GM12874 (cell line): ENCODE measurements around the gene PPP1R1A.
A peak's percentile ranks its signal among the peaks of the same experiment; 100 is the strongest.

Experiments used
- TF ChIP-seq, protein P1 (sequence below): IDR thresholded peaks from 2 replicates; pipeline ENCODE4 v1.5.1; 2011; ENCODE audit warnings: low read depth, mild to moderate bottlenecking, control low read depth, low read length, moderate library complexity; ENCODE audit not compliant: insufficient read depth

The PPP1R1A gene

DNA sequence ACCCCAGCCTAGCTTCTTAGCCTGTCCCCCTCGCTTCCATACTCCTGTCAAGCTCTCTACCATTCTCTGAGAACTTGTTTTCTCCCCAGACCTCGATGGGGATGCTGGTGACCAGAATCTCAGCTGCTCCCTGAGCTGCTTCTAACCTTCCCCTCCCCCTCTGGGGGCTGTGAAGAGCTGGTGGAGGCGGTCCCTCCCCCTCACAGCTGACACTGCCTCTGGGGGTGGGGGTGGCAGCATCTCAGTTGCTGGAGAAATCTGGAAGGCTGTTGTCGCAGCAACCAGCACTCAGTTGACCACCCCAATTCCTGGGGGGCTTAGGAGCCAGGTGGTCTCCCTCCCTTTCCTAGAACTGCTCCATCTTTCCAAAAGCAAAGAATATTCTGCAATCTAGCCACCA is 4.7 kb downstream of the PPP1R1A start:
- TF ChIP-seq, protein P1, sequence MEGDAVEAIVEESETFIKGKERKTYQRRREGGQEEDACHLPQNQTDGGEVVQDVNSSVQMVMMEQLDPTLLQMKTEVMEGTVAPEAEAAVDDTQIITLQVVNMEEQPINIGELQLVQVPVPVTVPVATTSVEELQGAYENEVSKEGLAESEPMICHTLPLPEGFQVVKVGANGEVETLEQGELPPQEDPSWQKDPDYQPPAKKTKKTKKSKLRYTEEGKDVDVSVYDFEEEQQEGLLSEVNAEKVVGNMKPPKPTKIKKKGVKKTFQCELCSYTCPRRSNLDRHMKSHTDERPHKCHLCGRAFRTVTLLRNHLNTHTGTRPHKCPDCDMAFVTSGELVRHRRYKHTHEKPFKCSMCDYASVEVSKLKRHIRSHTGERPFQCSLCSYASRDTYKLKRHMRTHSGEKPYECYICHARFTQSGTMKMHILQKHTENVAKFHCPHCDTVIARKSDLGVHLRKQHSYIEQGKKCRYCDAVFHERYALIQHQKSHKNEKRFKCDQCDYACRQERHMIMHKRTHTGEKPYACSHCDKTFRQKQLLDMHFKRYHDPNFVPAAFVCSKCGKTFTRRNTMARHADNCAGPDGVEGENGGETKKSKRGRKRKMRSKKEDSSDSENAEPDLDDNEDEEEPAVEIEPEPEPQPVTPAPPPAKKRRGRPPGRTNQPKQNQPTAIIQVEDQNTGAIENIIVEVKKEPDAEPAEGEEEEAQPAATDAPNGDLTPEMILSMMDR: no peak

DNA sequence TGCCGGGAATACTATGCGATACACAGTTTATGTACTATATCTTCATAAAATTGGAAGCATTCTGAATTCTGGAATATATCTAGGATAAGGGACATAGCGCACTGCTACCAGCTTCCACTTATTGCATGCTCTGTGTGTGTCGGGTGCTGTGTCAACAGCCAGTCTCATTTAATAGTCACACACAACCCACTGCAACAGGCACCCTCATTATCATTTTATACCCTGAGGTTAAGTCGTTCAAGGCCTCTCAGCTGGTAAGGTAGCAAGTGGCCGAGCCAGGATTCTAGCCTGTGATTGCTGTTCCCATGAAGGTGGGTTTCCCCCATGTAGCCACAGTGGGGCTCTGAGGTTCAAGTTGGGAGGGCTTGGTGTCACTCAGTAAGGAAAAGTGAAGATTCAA is 7.0 kb downstream of the PPP1R1A start:
- TF ChIP-seq, protein P1: no peak

DNA sequence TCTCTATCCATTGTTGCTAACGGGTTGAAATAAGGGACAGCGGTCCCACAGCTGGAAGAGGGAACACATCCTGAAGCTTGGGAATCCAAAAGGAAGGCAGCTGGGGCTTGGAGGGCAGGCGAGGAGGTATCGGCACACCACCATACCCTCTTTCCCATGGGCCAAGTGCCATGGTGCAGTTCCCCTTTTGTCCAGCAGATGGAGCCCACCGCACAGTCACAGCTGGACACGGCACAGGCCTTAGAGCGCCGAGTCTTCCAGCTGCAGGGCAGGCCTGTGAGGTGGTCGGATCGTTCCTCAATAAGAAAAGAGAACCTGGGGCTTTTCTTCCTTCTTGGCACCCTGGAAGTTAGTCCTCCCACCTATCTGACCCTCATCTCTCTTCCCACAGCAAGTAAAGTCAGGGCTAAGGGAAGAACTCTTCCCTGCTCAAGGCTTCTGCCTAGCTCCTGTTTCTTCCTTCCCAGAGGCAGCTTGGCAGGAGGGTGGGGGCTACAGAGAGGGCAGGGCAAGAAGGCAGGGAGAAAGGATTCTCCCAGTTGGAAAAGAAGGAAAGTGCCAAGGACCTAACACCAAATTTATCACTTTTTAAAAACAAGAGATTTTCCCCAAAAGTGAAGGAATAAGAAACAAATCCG is 8.6 kb downstream of the PPP1R1A start:
- TF ChIP-seq, protein P1: peak; percentile 100

GRCh38 chr12:54579258-54579657 is 9.2 kb downstream of the PPP1R1A start:
- TF ChIP-seq, protein P1: no peak

GRCh38 chr12:54578778-54579177 is 9.7 kb downstream of the PPP1R1A start:
- TF ChIP-seq, protein P1: no peak

GRCh38 chr12:54572881-54573280 is 15.6 kb downstream of the PPP1R1A start:
- TF ChIP-seq, protein P1: no peak

DNA sequence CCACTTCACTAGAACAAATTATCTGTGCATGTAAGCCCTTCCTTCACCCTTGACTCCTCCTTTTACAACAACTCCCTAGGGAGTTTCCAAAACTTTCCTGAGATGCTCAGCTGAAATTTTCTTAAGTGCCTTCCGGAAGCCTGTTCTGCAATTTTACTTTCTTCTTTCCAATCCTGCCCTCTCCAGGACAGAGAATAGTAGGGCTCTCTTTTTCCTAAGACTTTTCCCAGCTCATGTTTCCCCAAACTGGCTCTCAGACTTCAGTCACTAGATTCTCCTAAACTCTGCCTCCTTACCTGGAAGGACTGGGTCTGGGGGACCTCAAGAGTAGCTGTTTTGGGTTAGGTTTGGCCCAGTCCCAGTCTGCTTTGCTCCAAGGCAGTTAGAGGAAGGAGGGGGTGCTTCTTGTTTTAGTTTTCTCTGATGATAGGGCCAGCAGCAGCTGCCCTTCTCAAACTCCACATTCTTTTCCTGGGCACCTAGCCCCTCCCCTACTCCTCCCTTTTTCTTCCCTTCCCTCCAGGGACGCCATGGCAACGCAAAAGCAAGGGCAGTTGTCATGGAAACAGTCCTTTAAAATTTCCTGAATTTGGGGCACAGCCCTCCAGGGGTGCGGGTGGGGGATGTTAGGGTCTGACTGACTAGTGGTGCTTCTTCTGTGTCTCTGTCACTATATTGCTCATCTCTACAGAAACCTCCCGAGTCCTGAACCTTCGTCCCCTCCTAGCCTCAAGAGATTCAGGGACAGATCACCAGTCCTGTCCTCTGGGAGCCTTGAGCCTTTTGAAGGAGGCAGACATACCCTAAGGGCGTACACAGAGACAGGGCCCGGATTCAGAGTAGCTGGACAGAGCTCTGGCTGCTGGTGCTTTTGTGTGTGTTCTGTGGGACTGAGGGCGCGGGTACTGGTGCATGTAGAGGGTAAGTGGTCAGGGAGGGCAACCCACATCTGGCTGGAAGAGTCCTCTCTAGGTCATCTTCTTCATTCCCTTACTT is 17.0 kb downstream of the PPP1R1A start:
- TF ChIP-seq, protein P1: no peak
